Body of pancreas (tissue), 4 donors: ENCODE results near the gene CETP.

ENCODE experiments used
- CTCF ChIP-seq, 7 experiments: fragments of 450-650 bp in 4 of 7; fragments of 200-600 bp in 3 of 7; sonication (generic) in 3 of 7; IDR thresholded peaks; one replicate each; pipeline ENCODE4 v1.5.1; 2016 to 2019; ENCODE audit warnings: antibody characterized with exemption in 7 of 7
- POLR2A ChIP-seq, 3 donors: fragments of 450-650 bp; IDR thresholded peaks; one replicate each; pipeline ENCODE4 v1.6.1; 2016; ENCODE audit warnings: antibody characterized with exemption in 3 of 3, mild to moderate bottlenecking in 2 of 3

- TF ChIP-seq POLR2A (IDR thresholded peaks at IDR 0.05) (no peak), CTCF (IDR thresholded peaks at IDR 0.05) (no peak)
These were observed 71.2 kb downstream of the CETP start for GRCh38 chr16:57032931-57033330.
